Cardiac fibroblast (primary cell): ENCODE data around the gene KCNE2.

Experiments used
- DNase-seq, 2 donors: peaks; one replicate each; pipeline versions ENCODE4 v3.0.0 to v3.0.0-alpha.2; 2010; ENCODE audit warnings: low read depth in 2 of 2
- H3K4me3 ChIP-seq, 2 donors: replicated peaks in 1 of 2; 1 replicate in 1 of 2; 2 replicates in 1 of 2; pipeline ENCODE4 v1.5.1; 2011; ENCODE audit warnings: low read depth in 2 of 2, low read length in 2 of 2, mild to moderate bottlenecking in 2 of 2, moderate library complexity in 1 of 2
- TF ChIP-seq, protein P1 (sequence below): IDR thresholded peaks from one replicate; pipeline ENCODE4 v1.5.1; 2011; ENCODE audit warnings: low read depth, mild to moderate bottlenecking, low read length, inconsistent platforms

KCNE2 gene

DNA sequence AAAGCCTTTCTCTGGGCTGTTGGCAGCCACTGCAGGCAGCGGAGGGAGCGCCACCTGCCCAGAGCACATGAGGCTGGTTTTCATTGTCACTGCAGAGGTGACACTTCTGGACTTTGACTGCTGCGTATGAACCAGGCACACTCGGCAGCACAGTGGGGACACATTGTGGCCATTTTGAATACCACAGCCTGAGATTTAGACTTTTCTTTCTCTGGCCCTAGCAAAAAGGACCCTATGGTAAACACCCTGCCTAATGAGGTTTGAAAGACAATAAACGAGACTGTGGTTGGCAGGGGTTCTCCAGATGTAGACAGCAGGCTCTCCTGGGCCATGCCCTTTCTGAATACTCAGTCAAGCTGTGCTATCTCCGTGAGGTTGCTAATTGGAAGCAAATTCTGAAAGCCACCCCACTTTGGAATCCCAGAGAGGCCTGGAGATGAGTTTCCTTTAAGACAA lies 12.0 kb upstream of the KCNE2 start:
- TF ChIP-seq, protein P1, sequence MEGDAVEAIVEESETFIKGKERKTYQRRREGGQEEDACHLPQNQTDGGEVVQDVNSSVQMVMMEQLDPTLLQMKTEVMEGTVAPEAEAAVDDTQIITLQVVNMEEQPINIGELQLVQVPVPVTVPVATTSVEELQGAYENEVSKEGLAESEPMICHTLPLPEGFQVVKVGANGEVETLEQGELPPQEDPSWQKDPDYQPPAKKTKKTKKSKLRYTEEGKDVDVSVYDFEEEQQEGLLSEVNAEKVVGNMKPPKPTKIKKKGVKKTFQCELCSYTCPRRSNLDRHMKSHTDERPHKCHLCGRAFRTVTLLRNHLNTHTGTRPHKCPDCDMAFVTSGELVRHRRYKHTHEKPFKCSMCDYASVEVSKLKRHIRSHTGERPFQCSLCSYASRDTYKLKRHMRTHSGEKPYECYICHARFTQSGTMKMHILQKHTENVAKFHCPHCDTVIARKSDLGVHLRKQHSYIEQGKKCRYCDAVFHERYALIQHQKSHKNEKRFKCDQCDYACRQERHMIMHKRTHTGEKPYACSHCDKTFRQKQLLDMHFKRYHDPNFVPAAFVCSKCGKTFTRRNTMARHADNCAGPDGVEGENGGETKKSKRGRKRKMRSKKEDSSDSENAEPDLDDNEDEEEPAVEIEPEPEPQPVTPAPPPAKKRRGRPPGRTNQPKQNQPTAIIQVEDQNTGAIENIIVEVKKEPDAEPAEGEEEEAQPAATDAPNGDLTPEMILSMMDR, result peak; percentile 47
- no peak overlapping the region for H3K4me3 ChIP-seq
- peak; percentile 35 to 36 for DNase-seq

DNA sequence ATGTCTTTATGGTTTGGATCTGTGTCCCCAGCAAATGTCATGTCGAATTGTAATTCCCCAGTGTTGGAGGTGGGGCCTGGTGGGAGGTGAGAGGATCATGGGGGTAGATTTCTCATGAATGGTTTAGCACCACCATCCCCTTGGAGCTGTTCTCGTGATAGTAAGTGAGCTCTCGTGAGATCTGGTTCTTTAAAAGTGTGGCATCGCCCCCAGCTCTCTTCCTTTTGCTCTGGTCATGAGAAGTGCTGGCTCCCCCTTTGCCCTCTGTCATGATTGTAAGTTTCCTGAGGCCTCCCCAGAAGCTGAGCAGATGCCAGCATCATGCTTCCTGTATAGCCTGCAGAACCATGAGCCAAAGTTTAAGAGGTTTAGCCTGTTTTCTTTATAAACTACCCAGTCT lies 11.2 kb upstream of the KCNE2 start:
- TF ChIP-seq, protein P1, result no peak
- DNase-seq, result no peak
- no peak overlapping the region for H3K4me3 ChIP-seq

GRCh38 chr21:34353182-34353581 lies 10.6 kb upstream of the KCNE2 start:
- TF ChIP-seq, protein P1, result no peak
- no peak for DNase-seq
- no peak overlapping the region for H3K4me3 ChIP-seq

- DNase-seq, result no peak
- TF ChIP-seq, protein P1, result no peak
- no peak overlapping the region for H3K4me3 ChIP-seq
Measured at GRCh38 chr21:34354836-34355235, 9.0 kb upstream of the KCNE2 start.

- no peak for DNase-seq
- no peak overlapping the region for H3K4me3 ChIP-seq
- TF ChIP-seq, protein P1, result no peak
Measured at GRCh38 chr21:34355570-34355969, 8.2 kb upstream of the KCNE2 start.

GRCh38 chr21:34357889-34358288 lies 5.9 kb upstream of the KCNE2 start:
- no peak for DNase-seq
- no peak overlapping the region for H3K4me3 ChIP-seq
- TF ChIP-seq, protein P1, result no peak

GRCh38 chr21:34358866-34359265 lies 4.9 kb upstream of the KCNE2 start:
- H3K4me3 ChIP-seq, result no peak overlapping the region

More at GRCh38 chr21:34358866-34359265, 4.9 kb upstream of the KCNE2 start:
- TF ChIP-seq, protein P1, result no peak
- DNase-seq, result no peak
